A549 (cell line): Measurements from ENCODE around the gene YKT6. TPM values are rescaled to one million over a fixed set of nuclear protein-coding genes. Genes with fewer than 3 reads are reported as not detected.
A peak's percentile ranks its signal among the peaks of the same experiment; 100 is the strongest.
"Not testable (repeated sequence)": the region's sequence is repeated elsewhere in the genome, so short reads cannot be mapped to it uniquely, and the experiment has no call there.

Experiments
- ATAC-seq, 2 experiments: fragments of 200-7000 bp in 1 of 2; fragments of >200 bp in 1 of 2; cut with Nextera tagmentation in 1 of 2; cut with Tn5 transposase in 1 of 2; 3 replicates each; pipeline versions ENCODE4 v1.8.0 to v1.9.1; 2018 to 2020; ENCODE audit warnings: mild to moderate bottlenecking in 1 of 2, moderate library complexity in 1 of 2
- CTCF ChIA-PET: fragments of 300-600 bp; sonication (Branson Sonifier 250); formaldehyde crosslinking; extraction: SDS; loops from one replicate; lab custom pipeline; 2021; ENCODE audit warnings: antibody characterized with exemption, inconsistent platforms; lab: Yijun Ruan, JAX
- POLR2A ChIA-PET: fragments of 350-600 bp; formaldehyde crosslinking; extraction: SDS; loops from one replicate; lab custom pipeline; 2021; ENCODE audit warnings: antibody characterized with exemption, inconsistent platforms; lab: Yijun Ruan, JAX
- DNase-seq, 2 experiments: peaks; one replicate each; pipeline versions ENCODE4 v3.0.0 to v3.0.0-alpha.2; 2011 to 2016; ENCODE audit warnings: low read depth in 1 of 2, low spot score in 1 of 2
- FAIRE-seq: peaks from 2 replicates; lab custom pipeline; 2011; peaks lifted over from hg19 to GRCh38; lab: Jason Lieb, UNC
- H3K27ac ChIP-seq, 2 experiments: fragments of >200 bp; sonication (Bioruptor Twin); formaldehyde crosslinking; 3 replicates each; pipeline ENCODE4 v1.5.1; 2016 to 2017
- H3K4me1 ChIP-seq: fragments of >200 bp; sonication (Bioruptor Twin); formaldehyde crosslinking; 3 replicates; pipeline ENCODE4 v1.6.1; 2016
- H3K4me2 ChIP-seq: fragments of >200 bp; sonication (Bioruptor Twin); formaldehyde crosslinking; 3 replicates; pipeline ENCODE4 v1.6.1; 2016
- H3K4me3 ChIP-seq: fragments of >200 bp; sonication (Bioruptor Twin); formaldehyde crosslinking; 3 replicates; pipeline ENCODE4 v1.5.1; 2016
- H3K9me3 ChIP-seq: fragments of >200 bp; sonication (Bioruptor Twin); formaldehyde crosslinking; 3 replicates; pipeline ENCODE4 v1.6.1; 2016
- CBX2 ChIP-seq: fragments of 200-600 bp; sonication (generic); IDR thresholded peaks from 2 replicates; pipeline ENCODE4 v1.6.1; 2016; ENCODE audit warnings: low read depth, mild to moderate bottlenecking, borderline replicate concordance
- CBX8 ChIP-seq: fragments of 200-600 bp; sonication (generic); IDR thresholded peaks from 2 replicates; pipeline ENCODE4 v1.6.1; 2016
- CHD2 ChIP-seq: fragments of 150-350 bp; IDR thresholded peaks from 2 replicates; pipeline ENCODE4 v1.6.1; 2014; ENCODE audit warnings: low read length; ENCODE audit not compliant: partially characterized antibody
- EP300 ChIP-seq, 2 experiments: fragments of >200 bp; sonication (Bioruptor Twin); formaldehyde crosslinking; IDR thresholded peaks; 2 replicates in 1 of 2; 3 replicates in 1 of 2; pipeline ENCODE4 v1.6.1; 2016 to 2017
- FOSB ChIP-seq: fragments of 250-450 bp; sonication (Bioruptor Pico); IDR thresholded peaks from 2 replicates; pipeline ENCODE4 v1.5.0; 2020; ENCODE audit warnings: mild to moderate bottlenecking, moderate library complexity
- GATA3 ChIP-seq: IDR thresholded peaks from 2 replicates; pipeline ENCODE4 v1.6.1; 2012; ENCODE audit warnings: borderline replicate concordance
- HDAC2 ChIP-seq: fragments of 200-600 bp; sonication (generic); IDR thresholded peaks from 2 replicates; pipeline ENCODE4 v1.6.1; 2016
- HOXB13 ChIP-seq: fragments of 250-450 bp; sonication (Bioruptor Pico); IDR thresholded peaks from 2 replicates; pipeline ENCODE4 v1.5.0; 2020; ENCODE audit warnings: low read depth, mild to moderate bottlenecking, moderate library complexity
- KDM1A ChIP-seq: fragments of 200-600 bp; sonication (generic); IDR thresholded peaks from 2 replicates; pipeline ENCODE4 v1.6.1; 2016; ENCODE audit warnings: low read depth, mild to moderate bottlenecking
- MAX ChIP-seq: IDR thresholded peaks from 2 replicates; pipeline ENCODE4 v1.6.1; 2012
- MYC ChIP-seq: IDR thresholded peaks from 2 replicates; pipeline ENCODE4 v1.6.1; 2012; ENCODE audit warnings: mild to moderate bottlenecking, inconsistent platforms, low read length, improper control_type of control experiment, borderline replicate concordance
- NFE2L2 ChIP-seq: fragments of 150-350 bp; conservative IDR thresholded peaks from 2 replicates; pipeline ENCODE4 v1.6.1; 2014; ENCODE audit warnings: low read length
- NR3C1 ChIP-seq: fragments of >200 bp; sonication (Bioruptor Twin); formaldehyde crosslinking; IDR thresholded peaks from 3 replicates; pipeline ENCODE4 v1.6.1; 2017
- PHF8 ChIP-seq: fragments of 200-600 bp; sonication (generic); IDR thresholded peaks from 2 replicates; pipeline ENCODE4 v1.6.1; 2016; ENCODE audit warnings: low read depth, mild to moderate bottlenecking, antibody characterized with exemption, moderate library complexity, borderline replicate concordance
- POLR2A ChIP-seq: IDR thresholded peaks from 2 replicates; pipeline ENCODE4 v1.6.1; 2012; ENCODE audit warnings: mild to moderate bottlenecking, low read length
- RAD21 ChIP-seq, 2 experiments: fragments of >200 bp in 1 of 2; sonication (Bioruptor Twin) in 1 of 2; formaldehyde crosslinking in 1 of 2; IDR thresholded peaks in 1 of 2; conservative IDR thresholded peaks in 1 of 2; 2 replicates in 1 of 2; 3 replicates in 1 of 2; pipeline ENCODE4 v1.6.1; 2012 to 2018; ENCODE audit warnings: inconsistent platforms in 1 of 2
- SMC3 ChIP-seq: fragments of >200 bp; sonication (Bioruptor Twin); formaldehyde crosslinking; IDR thresholded peaks from 3 replicates; pipeline ENCODE4 v1.6.1; 2018; ENCODE audit warnings: inconsistent platforms
- SREBF2 ChIP-seq: fragments of 450-650 bp; IDR thresholded peaks from 2 replicates; pipeline ENCODE4 v1.6.1; 2014; ENCODE audit warnings: mild to moderate bottlenecking, moderate library complexity
- TFCP2L1 ChIP-seq: fragments of 250-450 bp; sonication (Bioruptor Pico); IDR thresholded peaks from 2 replicates; pipeline ENCODE4 v1.5.0; 2021; ENCODE audit warnings: mild to moderate bottlenecking
- TP53 ChIP-seq: fragments of 250-450 bp; sonication (Bioruptor Pico); IDR thresholded peaks from 2 replicates; pipeline ENCODE4 v1.5.0; 2021; ENCODE audit warnings: mild to moderate bottlenecking, moderate library complexity
- ZFP36 ChIP-seq: fragments of 450-650 bp; IDR thresholded peaks from 2 replicates; pipeline ENCODE4 v1.6.1; 2014; ENCODE audit warnings: borderline replicate concordance; ENCODE audit not compliant: partially characterized antibody
- WGBS: methylation state at CpG from one replicate; pipeline ENCODE4 v1.1.6; 2017; ENCODE audit errors: missing lambda C conversion rate; 5-methylcytosine and 5-hydroxymethylcytosine counted together
- polyA plus RNA-seq, 4 experiments: library from polyadenylated mRNA; depleted of rRNA in 3 of 4; stranded (reverse); fragments of >200 nt; fragmentation: RNase III in 1 of 4; extraction: RNeasy Plus Mini Kit Qiagen cat#74134 plus additional on column Dnase treatment in 1 of 4; gene quantifications; 2 replicates in 3 of 4; 3 replicates in 1 of 4; pipeline ENCODE4 v1.2.3, GENCODE V29; 2011 to 2017
- TF ChIP-seq, protein P1 (sequence below): fragments of 200-600 bp; sonication (generic); IDR thresholded peaks from 2 replicates; pipeline ENCODE4 v1.6.1; 2016; ENCODE audit warnings: antibody characterized with exemption, mild to moderate bottlenecking, moderate library complexity
- TF ChIP-seq, protein P2 (sequence below): fragments of >200 bp; sonication (Bioruptor Twin); formaldehyde crosslinking; IDR thresholded peaks from 2 replicates; pipeline ENCODE4 v1.6.1; 2016
- TF ChIP-seq, protein P3 (sequence below): fragments of >200 bp; sonication (Bioruptor Twin); formaldehyde crosslinking; IDR thresholded peaks from 3 replicates; pipeline ENCODE4 v1.5.1; 2016

YKT6 gene
- polyA plus RNA-seq, 2 of the 4 experiments (the other 2 are of a cell fraction) = 113 to 130 TPM

- no peak overlapping the region for H3K27ac ChIP-seq
- no peak for TF ChIP-seq MYC
- no peak for TF ChIP-seq CBX8
- no peak for TF ChIP-seq NFE2L2
- TF ChIP-seq, protein P1, sequence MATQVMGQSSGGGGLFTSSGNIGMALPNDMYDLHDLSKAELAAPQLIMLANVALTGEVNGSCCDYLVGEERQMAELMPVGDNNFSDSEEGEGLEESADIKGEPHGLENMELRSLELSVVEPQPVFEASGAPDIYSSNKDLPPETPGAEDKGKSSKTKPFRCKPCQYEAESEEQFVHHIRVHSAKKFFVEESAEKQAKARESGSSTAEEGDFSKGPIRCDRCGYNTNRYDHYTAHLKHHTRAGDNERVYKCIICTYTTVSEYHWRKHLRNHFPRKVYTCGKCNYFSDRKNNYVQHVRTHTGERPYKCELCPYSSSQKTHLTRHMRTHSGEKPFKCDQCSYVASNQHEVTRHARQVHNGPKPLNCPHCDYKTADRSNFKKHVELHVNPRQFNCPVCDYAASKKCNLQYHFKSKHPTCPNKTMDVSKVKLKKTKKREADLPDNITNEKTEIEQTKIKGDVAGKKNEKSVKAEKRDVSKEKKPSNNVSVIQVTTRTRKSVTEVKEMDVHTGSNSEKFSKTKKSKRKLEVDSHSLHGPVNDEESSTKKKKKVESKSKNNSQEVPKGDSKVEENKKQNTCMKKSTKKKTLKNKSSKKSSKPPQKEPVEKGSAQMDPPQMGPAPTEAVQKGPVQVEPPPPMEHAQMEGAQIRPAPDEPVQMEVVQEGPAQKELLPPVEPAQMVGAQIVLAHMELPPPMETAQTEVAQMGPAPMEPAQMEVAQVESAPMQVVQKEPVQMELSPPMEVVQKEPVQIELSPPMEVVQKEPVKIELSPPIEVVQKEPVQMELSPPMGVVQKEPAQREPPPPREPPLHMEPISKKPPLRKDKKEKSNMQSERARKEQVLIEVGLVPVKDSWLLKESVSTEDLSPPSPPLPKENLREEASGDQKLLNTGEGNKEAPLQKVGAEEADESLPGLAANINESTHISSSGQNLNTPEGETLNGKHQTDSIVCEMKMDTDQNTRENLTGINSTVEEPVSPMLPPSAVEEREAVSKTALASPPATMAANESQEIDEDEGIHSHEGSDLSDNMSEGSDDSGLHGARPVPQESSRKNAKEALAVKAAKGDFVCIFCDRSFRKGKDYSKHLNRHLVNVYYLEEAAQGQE = no peak
- TF ChIP-seq CHD2 = no peak
- TF ChIP-seq POLR2A = no peak
- TF ChIP-seq FOSB (CRISPR knock-in tag) = no peak
- no peak for TF ChIP-seq NR3C1
- TF ChIP-seq, protein P2, sequence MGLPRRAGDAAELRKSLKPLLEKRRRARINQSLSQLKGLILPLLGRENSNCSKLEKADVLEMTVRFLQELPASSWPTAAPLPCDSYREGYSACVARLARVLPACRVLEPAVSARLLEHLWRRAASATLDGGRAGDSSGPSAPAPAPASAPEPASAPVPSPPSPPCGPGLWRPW = no peak
- no peak for ATAC-seq
- WGBS = 45% methylated on average over 7 of the region's 7 CpGs
- no peak overlapping the region for H3K4me2 ChIP-seq
- H3K4me3 ChIP-seq = no peak overlapping the region
- peaks cover 6% of the 10 kb centered on the region; the same call in 2 of the 3 replicates for H3K4me1 ChIP-seq
- no peaks in the 10 kb centered on the region for H3K9me3 ChIP-seq
- ChIA-PET POLR2A (no interaction called here), CTCF (interaction anchor here (1.1 to 5.8 kb wide), 8 partner anchors 11 to 125 kb away, joined by 3 to 52 read pairs (median 6); no protein-coding TSS in a partner anchor)
- no peak for DNase-seq
- FAIRE-seq = no peak
Observed at GRCh38 chr7:44197474-44197873, 3.3 kb upstream of the YKT6 start.

GRCh38 chr7:44200163-44200562 is 615 bp upstream of the YKT6 start:
- not testable (repeated sequence) for DNase-seq, H3K9me3 ChIP-seq, FAIRE-seq, H3K4me1 ChIP-seq, ATAC-seq
- 50% methylated on average over 2 of the region's 3 CpGs for WGBS
- H3K4me3 ChIP-seq = peak overlapping the region; percentile 72
- POLR2A ChIA-PET = interaction anchor here (0.5 to 1.8 kb wide), 5 partner anchors 14 to 374 kb away, joined by 3 to 5 read pairs (median 4); partner anchors contain the start of genes DDX56 and POLD2
- TF ChIP-seq KDM1A = 0 out of 2 replicates have a peak, but pooled peaks have one; percentile 33
- peak overlapping the region; percentile 65 for H3K4me2 ChIP-seq
- CTCF ChIA-PET = interaction anchor here (1.3 to 2.4 kb wide), 5 partner anchors 11 to 119 kb away, joined by 3 to 6 read pairs (median 6); partner anchors contain the start of gene GCK
- H3K27ac ChIP-seq = peak overlapping the region; percentile 50 to 92; a peak in 1 of 6 replicates

DNA sequence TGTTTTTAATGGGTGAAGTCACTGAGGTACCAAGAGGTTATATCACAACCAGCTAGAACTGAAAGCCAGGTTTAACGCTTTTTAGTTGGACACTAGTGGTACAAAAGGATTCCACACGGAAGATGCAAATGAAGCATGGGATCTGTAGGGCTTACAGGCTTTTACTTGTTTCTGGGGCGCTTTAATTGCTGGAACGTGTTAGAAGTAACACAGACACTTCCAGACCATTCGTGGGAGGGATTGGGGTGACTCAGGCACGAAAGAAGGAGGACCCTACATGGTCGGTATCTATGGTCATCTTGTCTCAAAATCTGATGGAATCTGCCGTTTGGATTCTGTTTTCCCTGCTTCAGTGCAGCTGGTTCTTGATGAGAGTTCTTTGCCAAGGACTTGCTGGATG is 1.0 kb downstream of the YKT6 start:
- DNase-seq = no peak
- ATAC-seq = no peak
- no peak for TF ChIP-seq RAD21 (conservative IDR thresholded peaks at IDR 0.05 in 1 of 2, IDR thresholded peaks at IDR 0.05 in 1 of 2)
- no peak for TF ChIP-seq EP300 (IDR thresholded peaks at IDR 0.05)
- TF ChIP-seq, protein P2 = no peak
- peak overlapping the region; percentile 91 to 92 for H3K27ac ChIP-seq
- 6% methylated on average over 8 of the region's 8 CpGs for WGBS
- POLR2A ChIA-PET = interaction anchor here (1.2 to 1.8 kb wide), 2 partner anchors 79 to 157 kb away, joined by 3 to 5 read pairs; partner anchors contain the start of genes DBNL and POLD2
- FAIRE-seq = no peak
- CTCF ChIA-PET = interaction anchor here (0.8 to 2.4 kb wide), 7 partner anchors 15 to 129 kb away, joined by 3 to 6 read pairs (median 5); no protein-coding TSS in a partner anchor
- peak overlapping the region; percentile 72 for H3K4me3 ChIP-seq
- H3K4me2 ChIP-seq = peak overlapping the region; percentile 93
- H3K4me1 ChIP-seq = peaks cover 9% of the 10 kb centered on the region; the same call in 2 of the 3 replicates
- no peaks in the 10 kb centered on the region for H3K9me3 ChIP-seq

GRCh38 chr7:44206008-44206407 is 5.2 kb downstream of the YKT6 start:
- Histone ChIP-seq H3K4me3 (no peak overlapping the region), H3K4me1 (peaks cover 9% of the 10 kb centered on the region; the same call in 2 of the 3 replicates), H3K27ac (no peak overlapping the region), H3K9me3 (no peaks in the 10 kb centered on the region), H3K4me2 (no peak overlapping the region)
- DNase-seq (no peak), FAIRE-seq (no peak), ATAC-seq (no peak)
- CTCF ChIA-PET = interaction anchor here (1.0 kb wide), 2 partner anchors 8 to 35 kb away, joined by 3 read pairs; no protein-coding TSS in a partner anchor
- POLR2A ChIA-PET = no interaction called here
- 89% methylated on average over 5 of the region's 5 CpGs for WGBS
- no peak for TF ChIP-seq CBX2
- no peak for TF ChIP-seq HOXB13 (CRISPR knock-in tag)
- no peak for TF ChIP-seq GATA3
- TF ChIP-seq, protein P3, sequence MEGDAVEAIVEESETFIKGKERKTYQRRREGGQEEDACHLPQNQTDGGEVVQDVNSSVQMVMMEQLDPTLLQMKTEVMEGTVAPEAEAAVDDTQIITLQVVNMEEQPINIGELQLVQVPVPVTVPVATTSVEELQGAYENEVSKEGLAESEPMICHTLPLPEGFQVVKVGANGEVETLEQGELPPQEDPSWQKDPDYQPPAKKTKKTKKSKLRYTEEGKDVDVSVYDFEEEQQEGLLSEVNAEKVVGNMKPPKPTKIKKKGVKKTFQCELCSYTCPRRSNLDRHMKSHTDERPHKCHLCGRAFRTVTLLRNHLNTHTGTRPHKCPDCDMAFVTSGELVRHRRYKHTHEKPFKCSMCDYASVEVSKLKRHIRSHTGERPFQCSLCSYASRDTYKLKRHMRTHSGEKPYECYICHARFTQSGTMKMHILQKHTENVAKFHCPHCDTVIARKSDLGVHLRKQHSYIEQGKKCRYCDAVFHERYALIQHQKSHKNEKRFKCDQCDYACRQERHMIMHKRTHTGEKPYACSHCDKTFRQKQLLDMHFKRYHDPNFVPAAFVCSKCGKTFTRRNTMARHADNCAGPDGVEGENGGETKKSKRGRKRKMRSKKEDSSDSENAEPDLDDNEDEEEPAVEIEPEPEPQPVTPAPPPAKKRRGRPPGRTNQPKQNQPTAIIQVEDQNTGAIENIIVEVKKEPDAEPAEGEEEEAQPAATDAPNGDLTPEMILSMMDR = no peak
- TF ChIP-seq MAX = no peak
- TF ChIP-seq RAD21 (conservative IDR thresholded peaks at IDR 0.05 in 1 of 2, IDR thresholded peaks at IDR 0.05 in 1 of 2) = no peak
- no peak for TF ChIP-seq TFCP2L1 (CRISPR knock-in tag)
- TF ChIP-seq NFE2L2 = no peak
- TF ChIP-seq CBX8 = no peak
- TF ChIP-seq SMC3 = no peak
- no peak for TF ChIP-seq TP53
- TF ChIP-seq SREBF2 = no peak
- no peak for TF ChIP-seq KDM1A
- no peak for TF ChIP-seq ZFP36
- TF ChIP-seq HDAC2 = no peak
- TF ChIP-seq PHF8 = no peak
